Ascending aorta (tissue), 2 donors: ENCODE results near the gene SET. TPM values are rescaled to one million over a fixed set of nuclear protein-coding genes. Genes with fewer than 3 reads are reported as not detected.

ENCODE experiments used
- DNase-seq, 2 donors: peaks; one replicate each; pipeline ENCODE4 v3.0.0-alpha.2; 2019; ENCODE audit warnings: low spot score in 2 of 2
- H3K27ac ChIP-seq, 2 donors: fragments of 200-600 bp; sonication (generic); one replicate each; pipeline ENCODE4 v1.5.1; 2016 to 2017; ENCODE audit warnings: mild to moderate bottlenecking in 1 of 2
- H3K27me3 ChIP-seq: fragments of 200-600 bp; sonication (generic); one replicate; pipeline ENCODE4 v1.5.1; 2017
- H3K36me3 ChIP-seq, 2 donors: fragments of 200-600 bp; sonication (generic); one replicate each; pipeline ENCODE4 v1.5.1; 2016
- H3K4me1 ChIP-seq, 2 donors: fragments of 200-600 bp; sonication (generic); one replicate each; pipeline ENCODE4 v1.5.1; 2016 to 2017; ENCODE audit warnings: mild to moderate bottlenecking in 1 of 2
- H3K4me3 ChIP-seq, 2 donors: fragments of 200-600 bp; sonication (generic); one replicate each; pipeline ENCODE4 v1.5.1; 2016 to 2017; ENCODE audit warnings: mild to moderate bottlenecking in 1 of 2
- H3K9me3 ChIP-seq, 2 donors: fragments of 200-600 bp; sonication (generic); one replicate each; pipeline ENCODE4 v1.5.1; 2016
- intact Hi-C: fragments of 100-400 bp; cut with DNase I; formaldehyde crosslinking; loops from one replicate; pipeline ENCODE4 v1.15.1; 2023
- total RNA-seq: library from RNA; depleted of rRNA; stranded (reverse); fragments of >200 nt; gene quantifications from one replicate; pipeline ENCODE4 v1.1.0, GENCODE V29; 2016
- TF ChIP-seq, protein P1 (sequence below), 3 experiments: fragments of 200-600 bp in 2 of 3; fragments of 450-650 bp in 1 of 3; sonication (generic) in 2 of 3; IDR thresholded peaks; one replicate each; pipeline ENCODE4 v1.5.1; 2016 to 2019; ENCODE audit warnings: antibody characterized with exemption in 3 of 3, mild to moderate bottlenecking in 1 of 3, moderate library complexity in 1 of 3

SET gene
- total RNA-seq, 1 donor from 2014 or later, result 102 TPM

DNA sequence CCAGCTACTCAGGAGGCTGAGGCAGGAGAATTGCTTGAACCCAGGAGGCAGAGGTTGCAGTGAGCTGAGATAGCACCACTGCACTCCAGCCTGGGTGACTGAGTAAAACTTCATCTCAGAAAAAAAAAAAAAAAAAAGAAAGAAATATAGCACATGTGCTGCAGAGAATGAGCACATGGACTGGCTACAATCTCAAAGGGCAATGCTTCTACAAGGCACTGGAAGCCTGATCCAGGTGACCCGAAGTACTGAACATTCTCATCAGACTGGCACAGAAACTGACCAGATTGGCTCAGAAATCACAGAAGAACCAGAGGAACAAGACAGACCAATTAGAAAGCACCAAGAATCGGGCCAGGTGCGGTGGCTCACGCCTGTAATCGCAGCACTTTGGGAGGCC, 37.2 kb upstream of the SET start:
- intact Hi-C loops, result no loop called here
- H3K36me3 ChIP-seq, result no peaks in the 10 kb centered on the region
- no peaks in the 10 kb centered on the region for H3K27me3 ChIP-seq
- TF ChIP-seq, protein P1, sequence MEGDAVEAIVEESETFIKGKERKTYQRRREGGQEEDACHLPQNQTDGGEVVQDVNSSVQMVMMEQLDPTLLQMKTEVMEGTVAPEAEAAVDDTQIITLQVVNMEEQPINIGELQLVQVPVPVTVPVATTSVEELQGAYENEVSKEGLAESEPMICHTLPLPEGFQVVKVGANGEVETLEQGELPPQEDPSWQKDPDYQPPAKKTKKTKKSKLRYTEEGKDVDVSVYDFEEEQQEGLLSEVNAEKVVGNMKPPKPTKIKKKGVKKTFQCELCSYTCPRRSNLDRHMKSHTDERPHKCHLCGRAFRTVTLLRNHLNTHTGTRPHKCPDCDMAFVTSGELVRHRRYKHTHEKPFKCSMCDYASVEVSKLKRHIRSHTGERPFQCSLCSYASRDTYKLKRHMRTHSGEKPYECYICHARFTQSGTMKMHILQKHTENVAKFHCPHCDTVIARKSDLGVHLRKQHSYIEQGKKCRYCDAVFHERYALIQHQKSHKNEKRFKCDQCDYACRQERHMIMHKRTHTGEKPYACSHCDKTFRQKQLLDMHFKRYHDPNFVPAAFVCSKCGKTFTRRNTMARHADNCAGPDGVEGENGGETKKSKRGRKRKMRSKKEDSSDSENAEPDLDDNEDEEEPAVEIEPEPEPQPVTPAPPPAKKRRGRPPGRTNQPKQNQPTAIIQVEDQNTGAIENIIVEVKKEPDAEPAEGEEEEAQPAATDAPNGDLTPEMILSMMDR (IDR thresholded peaks at IDR 0.05), result no peak
- no peak for DNase-seq
- H3K9me3 ChIP-seq, result no peaks in the 10 kb centered on the region
- no peak overlapping the region for H3K4me3 ChIP-seq
- peaks cover 0 to 4% of the 10 kb centered on the region in 2 donors for H3K4me1 ChIP-seq
- no peak overlapping the region for H3K27ac ChIP-seq

DNA sequence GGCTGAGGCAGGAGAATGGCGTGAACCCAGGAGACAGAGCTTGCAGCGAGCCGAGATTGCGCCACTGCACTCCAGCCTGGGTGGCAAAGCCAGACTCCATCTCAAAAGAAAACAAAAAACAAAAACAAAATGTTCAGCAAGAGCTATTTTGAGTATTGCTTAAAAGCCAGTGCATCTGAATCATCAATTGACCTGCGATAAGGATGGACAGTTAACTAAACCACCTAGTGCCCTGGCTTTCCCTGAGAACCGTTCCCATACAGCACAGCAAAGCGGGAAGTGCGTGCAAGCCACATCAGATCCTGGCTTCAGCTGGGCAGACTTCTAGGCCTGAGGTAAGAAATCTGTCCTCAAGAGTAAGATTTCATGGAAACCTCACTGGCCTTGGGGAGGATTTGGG, 35.1 kb upstream of the SET start:
- no peak for DNase-seq
- Histone ChIP-seq H3K9me3 (no peaks in the 10 kb centered on the region), H3K36me3 (no peaks in the 10 kb centered on the region), H3K4me1 (peaks cover 0 to 4% of the 10 kb centered on the region in 2 donors), H3K27me3 (no peaks in the 10 kb centered on the region), H3K4me3 (no peak overlapping the region), H3K27ac (no peak overlapping the region)
- TF ChIP-seq, protein P1 (IDR thresholded peaks at IDR 0.05), result no peak
- intact Hi-C loops, result no loop called here

DNA sequence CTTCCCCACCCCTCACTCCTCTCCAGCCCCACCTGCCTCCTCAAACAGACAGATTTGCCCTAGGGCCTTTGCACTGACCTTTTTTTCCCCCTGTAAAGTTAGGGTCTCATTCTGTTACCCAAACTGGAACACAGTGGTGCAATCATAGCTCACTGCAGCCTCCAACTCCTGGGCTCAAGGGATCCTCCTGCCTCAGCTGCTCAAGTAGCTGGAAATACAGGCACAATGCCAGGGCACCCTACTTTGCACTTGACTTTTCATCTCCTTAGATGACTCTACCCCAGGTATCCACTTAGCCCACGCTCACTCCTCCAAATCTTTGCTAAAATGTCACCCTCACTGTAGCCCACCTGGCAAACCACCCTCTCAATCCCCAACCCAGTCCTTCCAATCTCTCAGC, 34.5 kb upstream of the SET start:
- intact Hi-C loops, result no loop called here
- TF ChIP-seq, protein P1 (IDR thresholded peaks at IDR 0.05), result no peak
- Histone ChIP-seq H3K4me3 (no peak overlapping the region), H3K36me3 (no peaks in the 10 kb centered on the region), H3K9me3 (no peaks in the 10 kb centered on the region), H3K27me3 (no peaks in the 10 kb centered on the region), H3K27ac (no peak overlapping the region), H3K4me1 (peaks cover 0 to 4% of the 10 kb centered on the region in 2 donors)
- no peak for DNase-seq

DNA sequence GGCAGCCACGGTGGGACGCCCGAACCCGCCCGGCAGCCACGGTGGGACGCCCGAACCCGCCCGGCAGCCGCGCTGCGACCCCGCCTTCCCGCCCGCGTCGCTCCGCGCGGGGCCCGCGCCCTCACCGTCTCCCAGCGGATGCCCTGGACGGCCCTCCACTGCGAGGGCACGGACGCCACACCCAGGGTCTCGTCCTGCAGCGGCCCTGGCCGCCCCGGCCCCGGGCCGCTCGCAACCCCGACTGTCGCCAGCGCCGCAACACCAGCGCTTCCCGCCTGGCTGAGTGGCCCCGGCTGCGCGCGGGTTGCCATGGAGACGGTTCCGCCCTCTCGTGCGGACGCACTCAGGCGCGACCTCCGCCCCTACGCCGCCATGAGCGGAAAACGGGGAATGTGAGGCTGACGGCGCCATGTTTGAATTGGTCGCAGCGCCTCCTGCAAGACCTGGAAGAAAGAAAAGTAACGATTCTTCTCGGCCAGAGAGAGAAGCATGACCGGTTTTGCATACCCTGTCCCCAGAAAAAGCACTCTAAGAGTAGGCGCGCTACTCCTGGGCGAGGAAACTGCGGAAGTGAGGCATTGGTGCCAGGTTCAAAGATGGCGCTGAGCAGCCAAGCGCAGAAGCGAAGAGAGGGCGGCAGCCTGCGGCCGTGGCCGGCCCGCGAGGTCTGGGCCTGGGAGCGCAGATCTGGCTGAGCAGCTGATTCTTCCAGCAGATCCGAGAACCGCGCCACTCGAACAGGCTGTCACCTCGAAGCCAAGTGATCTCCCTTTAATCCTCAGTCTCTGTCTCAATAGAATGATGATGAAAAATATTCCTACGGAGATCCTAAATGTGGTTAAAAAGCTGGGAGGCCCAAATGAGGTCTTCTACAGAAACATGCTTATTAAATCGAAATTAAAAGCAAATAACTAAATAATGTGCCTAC, 32.3 kb upstream of the SET start, which contains the start of gene DYNC2I2:
Gene DYNC2I2, minus strand, starts transcription at position 432 of the 928 bp plus-strand sequence. Its CDS starts 121 bp downstream, at position 311.
- TF ChIP-seq, protein P1 (IDR thresholded peaks at IDR 0.05), result no peak
- Histone ChIP-seq H3K27ac (peak within 1 kb of the TSS; percentile 91 to 96), H3K4me1 (peaks cover 0 to 4% of the 10 kb centered on the region in 2 donors), H3K9me3 (no peaks in the 10 kb centered on the region), H3K27me3 (no peaks in the 10 kb centered on the region), H3K4me3 (peak within 1 kb of the TSS; percentile 78 to 84), H3K36me3 (no peaks in the 10 kb centered on the region)
- intact Hi-C loops, result loop anchor here (1.0 to 2.0 kb wide), 3 partner anchors 21 to 104 kb away; partner anchors contain the start of gene SPTAN1
- DNase-seq, result peak; percentile 76 to 96

DNA sequence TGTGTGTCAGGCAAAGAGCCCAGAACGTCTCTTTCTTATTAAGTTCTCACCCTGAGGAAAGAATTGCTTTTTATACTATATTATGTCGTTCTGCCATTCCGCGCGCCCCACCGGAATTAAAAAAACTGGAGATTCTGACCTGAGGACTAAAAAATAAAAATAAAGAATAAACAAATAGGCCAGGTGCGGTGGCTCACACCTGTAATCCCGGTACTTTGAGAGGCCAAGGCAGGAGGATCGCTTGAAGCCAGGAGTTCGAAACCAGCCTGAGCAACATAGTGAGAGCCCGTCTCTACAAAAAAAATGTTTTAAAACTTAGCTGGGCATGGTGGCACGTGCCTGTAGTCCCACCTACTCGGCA, 31.7 kb upstream of the SET start:
- Histone ChIP-seq H3K4me1 (peaks cover 0 to 4% of the 10 kb centered on the region in 2 donors), H3K9me3 (no peaks in the 10 kb centered on the region), H3K4me3 (peak overlapping the region; percentile 78 to 84), H3K27ac (peak overlapping the region; percentile 91 to 96), H3K36me3 (no peaks in the 10 kb centered on the region), H3K27me3 (no peaks in the 10 kb centered on the region)
- intact Hi-C loops, result loop anchor here (2.0 kb wide), 1 partner anchor 105 kb away; the partner anchor contains the start of gene SPTAN1
- no peak for DNase-seq
- TF ChIP-seq, protein P1 (IDR thresholded peaks at IDR 0.05), result no peak
